ENCODE measurements around the gene LIN52.

The LIN52 gene

DNA sequence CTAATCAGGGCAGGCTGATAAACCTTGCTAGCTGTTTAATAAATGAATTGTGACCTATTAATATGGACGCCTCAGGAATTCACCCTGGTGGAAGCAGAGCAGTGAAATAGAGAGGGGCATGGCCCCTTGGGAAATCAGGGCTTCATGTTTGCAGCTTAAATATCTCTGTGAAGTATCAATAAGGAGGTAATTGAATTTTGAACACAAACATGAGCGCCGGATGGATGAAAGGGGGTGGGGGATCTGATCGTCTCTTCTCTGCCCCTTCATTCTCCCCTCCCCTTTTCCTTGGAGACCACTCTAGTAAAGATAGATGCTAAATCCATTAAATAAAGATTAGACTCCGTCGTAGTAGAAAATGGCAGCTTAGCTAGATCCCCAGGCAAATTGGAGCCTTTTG, 70.5 kb downstream of the LIN52 start:
- no peaks in the 10 kb centered on the region for H3K36me3 ChIP-seq (ENCODE audit: insufficient read depth, low read depth, low read length)
- H3K27me3 ChIP-seq (ENCODE audit: insufficient read depth, low read length): no peaks in the 10 kb centered on the region
- H3K9ac ChIP-seq (ENCODE audit: low read depth, low read length): no peak overlapping the region
- H3K9me3 ChIP-seq (ENCODE audit: insufficient read depth, low read depth, low read length): no peaks in the 10 kb centered on the region
- H3K4me3 ChIP-seq (ENCODE audit: low read length): no peak overlapping the region
- H3K4me1 ChIP-seq (ENCODE audit: insufficient read depth, low read length): peaks cover 3% of the 10 kb centered on the region; the same call in 1 of the 2 replicates
- no peak overlapping the region for H3K27ac ChIP-seq (ENCODE audit: low read length)

DNA sequence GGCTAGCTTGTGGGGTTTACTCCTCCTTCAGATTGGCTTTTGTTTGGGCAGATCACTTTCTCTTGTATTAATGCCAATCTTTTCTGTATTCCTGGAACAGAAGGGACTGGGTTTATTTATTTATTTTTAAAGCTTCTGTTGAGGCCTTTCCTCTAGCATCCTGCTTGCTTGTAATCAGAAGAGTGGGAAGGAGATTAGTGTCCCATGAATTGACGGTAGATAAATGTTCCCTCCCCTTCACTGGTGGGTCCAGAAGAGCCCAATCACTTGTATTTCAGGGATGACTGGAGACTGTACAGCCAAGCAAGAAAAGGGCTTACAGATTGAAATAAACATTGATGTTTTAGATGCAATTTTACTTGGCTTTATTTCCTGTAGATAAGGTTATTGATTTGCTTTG, 71.0 kb downstream of the LIN52 start:
- Histone ChIP-seq H3K36me3 (ENCODE audit: insufficient read depth, low read depth, low read length) (no peaks in the 10 kb centered on the region), H3K9ac (ENCODE audit: low read depth, low read length) (no peak overlapping the region), H3K27me3 (ENCODE audit: insufficient read depth, low read length) (no peaks in the 10 kb centered on the region), H3K4me3 (ENCODE audit: low read length) (no peak overlapping the region), H3K9me3 (ENCODE audit: insufficient read depth, low read depth, low read length) (no peaks in the 10 kb centered on the region), H3K27ac (ENCODE audit: low read length) (no peak overlapping the region), H3K4me1 (ENCODE audit: insufficient read depth, low read length) (peaks cover 3% of the 10 kb centered on the region; the same call in 1 of the 2 replicates)

DNA sequence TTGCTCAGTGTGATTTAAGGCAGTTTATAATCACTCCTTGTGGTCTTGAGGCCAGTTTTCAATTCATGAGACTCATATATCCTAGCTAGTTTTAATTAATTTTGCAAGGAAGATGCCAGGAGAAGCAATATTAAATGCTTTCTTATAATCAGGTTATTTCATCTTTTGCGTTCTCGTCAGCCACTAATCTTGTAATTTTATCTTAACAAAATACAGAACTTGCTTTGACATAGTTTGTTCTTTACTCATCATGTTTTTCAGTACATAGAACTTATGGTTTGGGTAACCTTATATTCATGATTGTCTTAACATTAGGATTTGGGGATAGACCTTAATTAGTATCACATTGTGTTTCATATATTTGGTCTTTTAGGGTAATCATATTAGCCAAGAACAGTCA, 76.0 kb downstream of the LIN52 start:
- Histone ChIP-seq H3K36me3 (ENCODE audit: insufficient read depth, low read depth, low read length) (no peaks in the 10 kb centered on the region), H3K9me3 (ENCODE audit: insufficient read depth, low read depth, low read length) (no peaks in the 10 kb centered on the region), H3K4me3 (ENCODE audit: low read length) (no peak overlapping the region), H3K27me3 (ENCODE audit: insufficient read depth, low read length) (no peaks in the 10 kb centered on the region), H3K4me1 (ENCODE audit: insufficient read depth, low read length) (no peaks in the 10 kb centered on the region), H3K9ac (ENCODE audit: low read depth, low read length) (no peak overlapping the region), H3K27ac (ENCODE audit: low read length) (no peak overlapping the region)

DNA sequence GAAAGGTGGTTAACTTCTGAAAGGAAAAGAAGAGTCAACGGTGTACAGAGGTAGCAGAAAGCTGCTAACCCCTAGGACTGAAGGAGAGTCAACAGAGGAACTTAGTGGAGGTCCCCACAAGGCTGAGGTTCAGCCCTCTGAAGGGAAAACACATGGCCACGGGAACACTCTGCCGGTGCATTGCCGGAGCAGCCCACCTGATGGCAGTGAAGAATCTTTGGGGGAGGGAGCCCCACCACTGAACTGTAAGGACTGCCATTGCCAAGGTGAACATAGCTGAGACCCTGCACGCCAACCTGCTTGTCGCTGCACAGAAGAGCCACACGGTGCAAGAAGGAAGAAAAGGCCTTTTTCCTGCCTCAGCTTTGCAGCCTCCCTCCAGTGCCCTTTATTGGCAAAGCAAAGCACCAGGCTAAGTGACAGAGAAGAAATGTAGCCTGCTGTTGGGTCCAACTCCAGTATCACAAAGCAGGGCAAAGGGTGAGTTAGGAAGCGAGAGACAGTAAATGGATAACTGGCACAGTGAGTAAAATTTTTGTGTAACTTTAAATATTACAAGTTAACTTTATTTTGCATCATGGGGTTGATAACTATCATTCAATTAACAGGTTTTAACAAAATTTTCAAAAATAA, 76.9 kb downstream of the LIN52 start:
- Histone ChIP-seq H3K36me3 (ENCODE audit: insufficient read depth, low read depth, low read length) (no peaks in the 10 kb centered on the region), H3K4me1 (ENCODE audit: insufficient read depth, low read length) (no peaks in the 10 kb centered on the region), H3K27ac (ENCODE audit: low read length) (no peak overlapping the region), H3K9me3 (ENCODE audit: insufficient read depth, low read depth, low read length) (no peaks in the 10 kb centered on the region), H3K27me3 (ENCODE audit: insufficient read depth, low read length) (no peaks in the 10 kb centered on the region), H3K4me3 (ENCODE audit: low read length) (no peak overlapping the region), H3K9ac (ENCODE audit: low read depth, low read length) (no peak overlapping the region)

- Histone ChIP-seq H3K9me3 (ENCODE audit: insufficient read depth, low read depth, low read length) (no peaks in the 10 kb centered on the region), H3K9ac (ENCODE audit: low read depth, low read length) (no peak overlapping the region), H3K27ac (ENCODE audit: low read length) (no peak overlapping the region), H3K36me3 (ENCODE audit: insufficient read depth, low read depth, low read length) (no peaks in the 10 kb centered on the region), H3K27me3 (ENCODE audit: insufficient read depth, low read length) (no peaks in the 10 kb centered on the region), H3K4me1 (ENCODE audit: insufficient read depth, low read length) (no peaks in the 10 kb centered on the region), H3K4me3 (ENCODE audit: low read length) (no peak overlapping the region)
These were observed 85.2 kb downstream of the LIN52 start for GRCh38 chr14:74169906-74170305.

- H3K27ac ChIP-seq (ENCODE audit: low read length): no peak overlapping the region
- no peaks in the 10 kb centered on the region for H3K27me3 ChIP-seq (ENCODE audit: insufficient read depth, low read length)
- no peak overlapping the region for H3K4me3 ChIP-seq (ENCODE audit: low read length)
- H3K9me3 ChIP-seq (ENCODE audit: insufficient read depth, low read depth, low read length): no peaks in the 10 kb centered on the region
- H3K4me1 ChIP-seq (ENCODE audit: insufficient read depth, low read length): no peaks in the 10 kb centered on the region
- H3K9ac ChIP-seq (ENCODE audit: low read depth, low read length): no peak overlapping the region
- no peaks in the 10 kb centered on the region for H3K36me3 ChIP-seq (ENCODE audit: insufficient read depth, low read depth, low read length)
These were observed 91.6 kb downstream of the LIN52 start for GRCh38 chr14:74176400-74176793.

GRCh38 chr14:74179856-74180255, 95.1 kb downstream of the LIN52 start:
- no peak overlapping the region for H3K9ac ChIP-seq (ENCODE audit: low read depth, low read length)
- H3K4me3 ChIP-seq (ENCODE audit: low read length): no peak overlapping the region
- no peaks in the 10 kb centered on the region for H3K9me3 ChIP-seq (ENCODE audit: insufficient read depth, low read depth, low read length)
- H3K27me3 ChIP-seq (ENCODE audit: insufficient read depth, low read length): no peaks in the 10 kb centered on the region
- H3K36me3 ChIP-seq (ENCODE audit: insufficient read depth, low read depth, low read length): no peaks in the 10 kb centered on the region
- no peak overlapping the region for H3K27ac ChIP-seq (ENCODE audit: low read length)
- no peaks in the 10 kb centered on the region for H3K4me1 ChIP-seq (ENCODE audit: insufficient read depth, low read length)

DNA sequence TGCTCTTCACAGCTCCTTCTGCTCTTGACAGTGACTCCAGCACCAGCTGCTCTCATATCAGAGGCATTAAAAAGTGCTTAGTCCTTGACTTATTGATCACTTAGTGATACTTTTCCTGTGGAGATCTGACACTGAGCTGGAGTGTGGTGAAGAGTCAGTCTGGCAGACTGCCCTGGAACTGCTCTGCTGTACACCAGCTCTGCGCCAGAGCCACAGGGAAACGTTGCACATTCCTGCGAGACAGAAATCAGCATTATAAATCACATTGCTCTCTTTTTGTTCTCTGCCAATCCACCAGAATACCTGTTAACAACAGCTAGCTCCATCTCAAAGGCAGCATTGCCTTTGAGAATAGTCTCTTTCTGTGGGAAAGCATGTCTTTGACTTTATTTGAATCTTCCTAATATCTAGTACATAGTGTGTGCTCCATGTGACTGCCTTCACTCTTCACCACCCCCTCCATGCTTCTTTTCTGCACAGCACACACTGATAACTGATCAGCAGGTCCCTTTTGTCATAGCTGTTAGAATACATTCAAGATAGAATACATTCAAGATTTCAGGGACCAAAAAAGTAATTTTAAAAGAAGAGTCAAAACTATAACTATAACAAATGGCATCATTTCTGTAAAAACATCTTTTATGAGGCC, 106.3 kb downstream of the LIN52 start:
- no peak overlapping the region for H3K4me3 ChIP-seq (ENCODE audit: low read length)
- H3K9me3 ChIP-seq (ENCODE audit: insufficient read depth, low read depth, low read length): no peaks in the 10 kb centered on the region
- H3K9ac ChIP-seq (ENCODE audit: low read depth, low read length): no peak overlapping the region
- no peaks in the 10 kb centered on the region for H3K27me3 ChIP-seq (ENCODE audit: insufficient read depth, low read length)
- no peaks in the 10 kb centered on the region for H3K4me1 ChIP-seq (ENCODE audit: insufficient read depth, low read length)
- H3K36me3 ChIP-seq (ENCODE audit: insufficient read depth, low read depth, low read length): no peaks in the 10 kb centered on the region
- no peak overlapping the region for H3K27ac ChIP-seq (ENCODE audit: low read length)

- Histone ChIP-seq H3K4me3 (ENCODE audit: low read length) (no peak overlapping the region), H3K36me3 (ENCODE audit: insufficient read depth, low read depth, low read length) (peaks cover 9% of the 10 kb centered on the region), H3K27ac (ENCODE audit: low read length) (no peak overlapping the region), H3K27me3 (ENCODE audit: insufficient read depth, low read length) (no peaks in the 10 kb centered on the region), H3K4me1 (ENCODE audit: insufficient read depth, low read length) (no peaks in the 10 kb centered on the region), H3K9me3 (ENCODE audit: insufficient read depth, low read depth, low read length) (no peaks in the 10 kb centered on the region), H3K9ac (ENCODE audit: low read depth, low read length) (no peak overlapping the region)
These were observed 109.9 kb downstream of the LIN52 start for GRCh38 chr14:74194506-74195274.

DNA sequence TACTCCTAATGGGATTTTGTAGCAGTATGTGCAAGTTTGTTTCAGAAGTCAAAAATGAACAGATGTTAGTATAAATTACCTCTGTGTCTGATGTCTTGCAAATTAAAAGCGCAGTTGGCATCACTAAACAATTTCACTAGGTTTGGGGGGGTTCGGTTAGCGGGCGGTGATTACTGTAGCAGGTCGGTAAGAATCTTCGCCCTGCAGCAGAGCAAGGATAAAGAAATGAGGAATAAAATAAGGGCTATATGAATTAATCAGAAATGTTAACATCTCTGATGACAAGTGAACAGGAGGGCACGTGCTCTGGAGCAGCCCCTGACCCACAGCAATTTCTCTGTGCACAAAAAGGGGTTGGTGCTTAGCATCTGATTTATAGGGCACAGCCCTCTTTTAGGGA, 110.9 kb downstream of the LIN52 start:
- H3K9me3 ChIP-seq (ENCODE audit: insufficient read depth, low read depth, low read length): no peaks in the 10 kb centered on the region
- H3K4me1 ChIP-seq (ENCODE audit: insufficient read depth, low read length): no peaks in the 10 kb centered on the region

GRCh38 chr14:74198441-74199234, 113.9 kb downstream of the LIN52 start:
- Histone ChIP-seq H3K4me1 (ENCODE audit: insufficient read depth, low read length) (no peaks in the 10 kb centered on the region), H3K36me3 (ENCODE audit: insufficient read depth, low read depth, low read length) (peaks cover 25% of the 10 kb centered on the region), H3K4me3 (ENCODE audit: low read length) (no peak overlapping the region), H3K9me3 (ENCODE audit: insufficient read depth, low read depth, low read length) (no peaks in the 10 kb centered on the region), H3K9ac (ENCODE audit: low read depth, low read length) (no peak overlapping the region), H3K27ac (ENCODE audit: low read length) (no peak overlapping the region), H3K27me3 (ENCODE audit: insufficient read depth, low read length) (no peaks in the 10 kb centered on the region)

More for the DNA sequence above, 110.9 kb downstream of the LIN52 start:
- Histone ChIP-seq H3K27me3 (ENCODE audit: insufficient read depth, low read length) (no peaks in the 10 kb centered on the region), H3K9ac (ENCODE audit: low read depth, low read length) (no peak overlapping the region), H3K4me3 (ENCODE audit: low read length) (no peak overlapping the region), H3K27ac (ENCODE audit: low read length) (no peak overlapping the region), H3K36me3 (ENCODE audit: insufficient read depth, low read depth, low read length) (peaks cover 13% of the 10 kb centered on the region)

Measured in iPS-20b (cell line).